Measurements from ENCODE around the gene APOH. TPM values are rescaled to one million over a fixed set of nuclear protein-coding genes. Genes with fewer than 3 reads are reported as not detected.

APOH gene
- total RNA-seq, 1 experiment from 2014 or later = 1.4 TPM

DNA sequence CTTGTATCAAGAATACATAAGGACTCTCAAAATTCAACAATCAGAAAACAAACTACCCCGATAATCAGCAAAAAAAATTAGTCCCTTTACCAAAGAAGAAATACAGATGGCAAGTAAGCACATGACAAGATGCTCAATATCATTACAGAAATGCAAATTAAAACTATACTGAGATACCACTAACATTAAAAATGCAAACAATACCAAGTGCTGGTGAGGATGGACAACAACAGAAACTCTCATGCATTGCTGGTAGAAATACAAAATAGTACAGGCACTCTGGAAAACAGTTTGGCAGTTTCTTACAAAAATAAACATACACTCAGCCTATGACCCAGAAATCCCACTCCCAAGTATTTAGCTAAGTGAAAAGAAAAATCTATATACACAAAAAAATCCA lies 44.8 kb downstream of the APOH start:
- Histone ChIP-seq H3K9me3 (ENCODE audit: low read depth, low read length, poor library complexity, severe bottlenecking) (no peaks in the 10 kb centered on the region), H3K4me3 (ENCODE audit: low read depth, low read length, poor library complexity, severe bottlenecking) (no peak overlapping the region), H3K36me3 (ENCODE audit: insufficient read depth, low read length, poor library complexity, severe bottlenecking) (peaks cover 32% of the 10 kb centered on the region), H3K27me3 (replicated peaks; ENCODE audit: insufficient read depth, low read depth, low read length, poor library complexity) (no peaks in the 10 kb centered on the region), H3K4me1 (ENCODE audit: insufficient read depth, low read length, poor library complexity, severe bottlenecking) (no peaks in the 10 kb centered on the region), H3K27ac (ENCODE audit: low read depth, low read length, poor library complexity, severe bottlenecking) (no peak overlapping the region)
- no TSS peak for BruUV-seq (replicated peaks)
- POLR2A ChIA-PET (ENCODE audit: low non-redundant PET) = no interaction called here
- no peak for DNase-seq (ENCODE audit: low spot score)
- intact Hi-C loops (cut with micrococcal nuclease; ENCODE audit: unreplicated experiment) = no loop called here
- no peak for TF ChIP-seq EZH2 (IDR thresholded peaks at IDR 0.05; ENCODE audit: borderline replicate concordance, low read depth, low read length, poor library complexity, severe bottlenecking)
- TF ChIP-seq, protein P1, sequence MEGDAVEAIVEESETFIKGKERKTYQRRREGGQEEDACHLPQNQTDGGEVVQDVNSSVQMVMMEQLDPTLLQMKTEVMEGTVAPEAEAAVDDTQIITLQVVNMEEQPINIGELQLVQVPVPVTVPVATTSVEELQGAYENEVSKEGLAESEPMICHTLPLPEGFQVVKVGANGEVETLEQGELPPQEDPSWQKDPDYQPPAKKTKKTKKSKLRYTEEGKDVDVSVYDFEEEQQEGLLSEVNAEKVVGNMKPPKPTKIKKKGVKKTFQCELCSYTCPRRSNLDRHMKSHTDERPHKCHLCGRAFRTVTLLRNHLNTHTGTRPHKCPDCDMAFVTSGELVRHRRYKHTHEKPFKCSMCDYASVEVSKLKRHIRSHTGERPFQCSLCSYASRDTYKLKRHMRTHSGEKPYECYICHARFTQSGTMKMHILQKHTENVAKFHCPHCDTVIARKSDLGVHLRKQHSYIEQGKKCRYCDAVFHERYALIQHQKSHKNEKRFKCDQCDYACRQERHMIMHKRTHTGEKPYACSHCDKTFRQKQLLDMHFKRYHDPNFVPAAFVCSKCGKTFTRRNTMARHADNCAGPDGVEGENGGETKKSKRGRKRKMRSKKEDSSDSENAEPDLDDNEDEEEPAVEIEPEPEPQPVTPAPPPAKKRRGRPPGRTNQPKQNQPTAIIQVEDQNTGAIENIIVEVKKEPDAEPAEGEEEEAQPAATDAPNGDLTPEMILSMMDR (conservative IDR thresholded peaks at IDR 0.05; ENCODE audit: low read depth, low read length) = no peak
- CTCF ChIA-PET = no interaction called here

GRCh38 chr17:66183529-66183928 lies 45.7 kb downstream of the APOH start:
- intact Hi-C loops (cut with micrococcal nuclease; ENCODE audit: unreplicated experiment) = no loop called here
- no peak for TF ChIP-seq EZH2 (IDR thresholded peaks at IDR 0.05; ENCODE audit: borderline replicate concordance, low read depth, low read length, poor library complexity, severe bottlenecking)
- TF ChIP-seq, protein P1 (conservative IDR thresholded peaks at IDR 0.05; ENCODE audit: low read depth, low read length) = no peak
- BruUV-seq (replicated peaks) = no TSS peak

DNA sequence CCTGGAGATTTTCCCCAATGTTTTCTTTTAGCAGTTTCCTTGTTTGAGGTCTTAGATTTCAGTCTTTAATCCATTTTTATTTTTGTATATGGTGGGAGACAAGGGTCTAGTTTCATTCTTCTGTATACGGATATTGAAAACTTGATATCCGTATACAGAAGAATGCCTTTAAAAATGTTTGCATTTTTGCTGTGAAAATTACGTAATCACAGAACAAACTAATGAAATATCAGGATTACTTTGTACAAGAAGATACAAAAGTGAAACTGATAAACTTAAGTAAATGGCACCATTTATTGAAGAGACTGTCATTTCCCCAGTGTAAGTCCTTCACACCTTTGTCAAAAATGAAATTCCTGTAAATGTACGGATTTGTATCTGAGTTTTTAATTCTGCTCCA lies 50.6 kb downstream of the APOH start:
- Histone ChIP-seq H3K4me3 (ENCODE audit: low read depth, low read length, poor library complexity, severe bottlenecking) (no peak overlapping the region), H3K9me3 (ENCODE audit: low read depth, low read length, poor library complexity, severe bottlenecking) (no peaks in the 10 kb centered on the region), H3K36me3 (ENCODE audit: insufficient read depth, low read length, poor library complexity, severe bottlenecking) (peaks cover 43% of the 10 kb centered on the region), H3K4me1 (ENCODE audit: insufficient read depth, low read length, poor library complexity, severe bottlenecking) (peaks cover 4% of the 10 kb centered on the region), H3K27ac (ENCODE audit: low read depth, low read length, poor library complexity, severe bottlenecking) (no peak overlapping the region), H3K27me3 (replicated peaks; ENCODE audit: insufficient read depth, low read depth, low read length, poor library complexity) (no peaks in the 10 kb centered on the region)
- BruUV-seq (replicated peaks) = no TSS peak
- TF ChIP-seq, protein P1 (conservative IDR thresholded peaks at IDR 0.05; ENCODE audit: low read depth, low read length) = no peak
- TF ChIP-seq EZH2 (IDR thresholded peaks at IDR 0.05; ENCODE audit: borderline replicate concordance, low read depth, low read length, poor library complexity, severe bottlenecking) = no peak
- ChIA-PET CTCF (no interaction called here), POLR2A (ENCODE audit: low non-redundant PET) (no interaction called here)
- DNase-seq (ENCODE audit: low spot score) = no peak
- intact Hi-C loops (cut with micrococcal nuclease; ENCODE audit: unreplicated experiment) = no loop called here

More at GRCh38 chr17:66183529-66183928, 45.7 kb downstream of the APOH start:
- H3K27ac ChIP-seq (ENCODE audit: low read depth, low read length, poor library complexity, severe bottlenecking) = no peak overlapping the region
- no peaks in the 10 kb centered on the region for H3K4me1 ChIP-seq (ENCODE audit: insufficient read depth, low read length, poor library complexity, severe bottlenecking)
- ChIA-PET CTCF (no interaction called here), POLR2A (ENCODE audit: low non-redundant PET) (no interaction called here)
- H3K4me3 ChIP-seq (ENCODE audit: low read depth, low read length, poor library complexity, severe bottlenecking) = no peak overlapping the region
- no peaks in the 10 kb centered on the region for H3K9me3 ChIP-seq (ENCODE audit: low read depth, low read length, poor library complexity, severe bottlenecking)
- H3K36me3 ChIP-seq (ENCODE audit: insufficient read depth, low read length, poor library complexity, severe bottlenecking) = peaks cover 32% of the 10 kb centered on the region
- DNase-seq (ENCODE audit: low spot score) = no peak
- no peaks in the 10 kb centered on the region for H3K27me3 ChIP-seq (replicated peaks; ENCODE audit: insufficient read depth, low read depth, low read length, poor library complexity)
